ENCODE measurements around the gene ARHGEF33.
A peak's percentile ranks its signal among the peaks of the same experiment; 100 is the strongest.

The ARHGEF33 gene

DNA sequence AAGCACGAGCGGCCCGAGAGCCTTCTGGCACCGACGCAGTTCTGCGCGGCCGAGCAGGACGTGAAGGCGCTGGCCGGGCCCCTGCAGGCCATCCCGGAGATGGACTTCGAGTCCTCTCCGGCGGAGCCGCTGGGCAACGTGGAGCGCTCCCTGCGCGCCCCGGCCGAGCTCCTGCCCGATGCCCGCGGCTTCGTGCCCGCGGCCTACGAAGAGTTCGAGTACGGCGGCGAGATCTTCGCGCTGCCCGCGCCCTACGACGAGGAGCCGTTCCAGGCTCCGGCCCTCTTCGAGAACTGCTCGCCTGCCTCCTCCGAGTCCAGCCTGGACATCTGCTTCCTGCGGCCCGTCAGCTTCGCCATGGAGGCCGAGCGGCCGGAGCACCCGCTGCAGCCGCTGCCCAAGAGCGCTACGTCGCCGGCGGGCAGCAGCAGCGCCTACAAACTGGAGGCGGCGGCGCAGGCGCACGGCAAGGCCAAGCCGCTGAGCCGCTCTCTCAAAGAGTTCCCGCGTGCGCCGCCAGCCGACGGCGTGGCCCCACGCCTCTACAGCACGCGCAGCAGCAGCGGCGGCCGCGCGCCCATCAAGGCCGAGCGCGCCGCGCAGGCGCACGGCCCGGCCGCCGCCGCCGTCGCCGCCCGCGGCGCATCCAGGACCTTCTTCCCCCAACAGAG lies 70.4 kb downstream of the ARHGEF33 start:
- H3K4me3 ChIP-seq (ENCODE audit: low read length): peak overlapping the region; percentile 28; the same call in 1 of the 2 replicates
- no peak for TF ChIP-seq ZNF274 (IDR thresholded peaks at IDR 0.05; ENCODE audit: low read depth, low read length)

GRCh38 chr2:38960609-38961320 lies 71.1 kb downstream of the ARHGEF33 start:
- TF ChIP-seq ZNF274 (IDR thresholded peaks at IDR 0.05; ENCODE audit: low read depth, low read length): no peak
- no peak overlapping the region; the same call in 1 of the 2 replicates for H3K4me3 ChIP-seq (ENCODE audit: low read length)

GRCh38 chr2:38966006-38966405 lies 76.3 kb downstream of the ARHGEF33 start:
- H3K4me3 ChIP-seq (ENCODE audit: low read length): no peak overlapping the region
- no peak for TF ChIP-seq ZNF274 (IDR thresholded peaks at IDR 0.05; ENCODE audit: low read depth, low read length)

DNA sequence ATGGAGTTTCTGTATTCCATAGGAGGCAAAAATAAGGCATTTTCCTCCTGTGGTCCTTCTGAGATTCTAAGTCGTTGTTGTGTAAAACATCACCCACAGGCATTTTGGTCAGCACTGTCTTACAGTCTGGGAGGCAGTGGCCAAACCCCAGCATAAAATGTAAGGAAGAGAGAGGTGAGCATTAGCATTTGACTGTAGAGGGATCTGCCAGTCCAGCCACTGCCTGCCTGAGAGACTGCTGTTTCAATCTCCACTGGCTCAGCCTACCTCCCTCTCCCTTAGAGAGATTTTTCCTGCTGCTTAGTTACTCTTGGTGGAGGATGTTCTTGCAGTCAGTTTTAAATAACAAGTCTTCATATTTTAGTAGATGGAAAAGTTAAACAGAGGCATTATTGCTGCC lies 77.0 kb downstream of the ARHGEF33 start:
- no peak for TF ChIP-seq ZNF274 (IDR thresholded peaks at IDR 0.05; ENCODE audit: low read depth, low read length)
- H3K4me3 ChIP-seq (ENCODE audit: low read length): no peak overlapping the region

GRCh38 chr2:38968021-38968420 lies 78.3 kb downstream of the ARHGEF33 start:
- H3K4me3 ChIP-seq (ENCODE audit: low read length): no peak overlapping the region
- no peak for TF ChIP-seq ZNF274 (IDR thresholded peaks at IDR 0.05; ENCODE audit: low read depth, low read length)

- TF ChIP-seq ZNF274 (IDR thresholded peaks at IDR 0.05; ENCODE audit: low read depth, low read length): no peak
- no peak overlapping the region for H3K4me3 ChIP-seq (ENCODE audit: low read length)
Observed at GRCh38 chr2:38971377-38971776, 81.7 kb downstream of the ARHGEF33 start.

GRCh38 chr2:38973266-38973665 lies 83.6 kb downstream of the ARHGEF33 start:
- no peak for TF ChIP-seq ZNF274 (IDR thresholded peaks at IDR 0.05; ENCODE audit: low read depth, low read length)
- no peak overlapping the region for H3K4me3 ChIP-seq (ENCODE audit: low read length)

GRCh38 chr2:38975042-38975441 lies 85.4 kb downstream of the ARHGEF33 start:
- no peak for TF ChIP-seq ZNF274 (IDR thresholded peaks at IDR 0.05; ENCODE audit: low read depth, low read length)
- H3K4me3 ChIP-seq (ENCODE audit: low read length): no peak overlapping the region

DNA sequence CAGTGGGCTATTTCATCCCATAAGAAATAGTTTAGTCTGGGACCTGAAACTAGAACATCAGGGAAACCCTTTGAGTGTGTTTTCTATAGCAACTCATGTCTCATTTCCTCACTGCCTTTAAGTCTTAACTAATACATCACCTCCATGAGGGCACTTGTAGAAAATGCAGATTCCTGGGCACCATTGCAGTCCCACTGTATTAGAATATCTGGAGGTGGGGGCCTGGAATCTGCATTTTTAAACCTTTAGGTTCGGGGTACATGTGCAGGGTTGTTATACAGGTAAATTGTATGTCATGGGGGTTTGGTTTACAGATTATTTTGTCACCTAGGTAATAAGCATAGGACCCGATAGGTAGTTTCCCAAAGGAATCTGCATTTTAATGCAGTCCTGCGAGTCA lies 87.4 kb downstream of the ARHGEF33 start:
- no peak for TF ChIP-seq ZNF274 (IDR thresholded peaks at IDR 0.05; ENCODE audit: low read depth, low read length)
- no peak overlapping the region for H3K4me3 ChIP-seq (ENCODE audit: low read length)

DNA sequence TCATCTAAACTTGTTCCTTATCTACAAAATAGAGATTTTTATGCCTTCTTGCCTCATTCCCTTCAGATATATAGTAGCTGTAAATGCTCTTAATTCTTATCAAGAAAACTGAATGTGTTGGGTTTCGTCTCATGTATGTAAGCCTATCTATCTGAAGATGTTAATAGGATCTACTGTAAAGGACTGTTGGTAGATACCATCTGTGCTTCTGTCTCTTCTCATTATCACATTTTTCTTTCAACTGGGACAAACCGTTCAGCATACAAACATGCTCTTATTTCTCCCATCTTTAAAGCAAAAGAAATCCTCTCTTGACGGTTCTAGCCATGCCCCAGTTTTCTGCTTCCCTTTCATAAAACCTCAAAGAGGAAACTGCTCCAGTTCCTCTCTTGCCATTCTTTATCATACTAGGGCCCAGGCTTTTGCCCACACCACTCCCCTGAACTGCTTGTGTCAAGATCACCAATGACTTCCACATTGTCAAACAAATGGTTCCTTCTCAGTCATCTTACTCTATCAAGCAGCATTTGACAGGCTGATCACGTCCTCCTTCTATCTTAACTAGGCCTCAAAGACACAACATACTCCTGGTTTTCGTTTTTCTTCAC lies 88.7 kb downstream of the ARHGEF33 start:
- no peak overlapping the region for H3K4me3 ChIP-seq (ENCODE audit: low read length)
- no peak for TF ChIP-seq ZNF274 (IDR thresholded peaks at IDR 0.05; ENCODE audit: low read depth, low read length)

GRCh38 chr2:38978908-38979307 lies 89.2 kb downstream of the ARHGEF33 start:
- H3K4me3 ChIP-seq (ENCODE audit: low read length): no peak overlapping the region
- TF ChIP-seq ZNF274 (IDR thresholded peaks at IDR 0.05; ENCODE audit: low read depth, low read length): no peak

DNA sequence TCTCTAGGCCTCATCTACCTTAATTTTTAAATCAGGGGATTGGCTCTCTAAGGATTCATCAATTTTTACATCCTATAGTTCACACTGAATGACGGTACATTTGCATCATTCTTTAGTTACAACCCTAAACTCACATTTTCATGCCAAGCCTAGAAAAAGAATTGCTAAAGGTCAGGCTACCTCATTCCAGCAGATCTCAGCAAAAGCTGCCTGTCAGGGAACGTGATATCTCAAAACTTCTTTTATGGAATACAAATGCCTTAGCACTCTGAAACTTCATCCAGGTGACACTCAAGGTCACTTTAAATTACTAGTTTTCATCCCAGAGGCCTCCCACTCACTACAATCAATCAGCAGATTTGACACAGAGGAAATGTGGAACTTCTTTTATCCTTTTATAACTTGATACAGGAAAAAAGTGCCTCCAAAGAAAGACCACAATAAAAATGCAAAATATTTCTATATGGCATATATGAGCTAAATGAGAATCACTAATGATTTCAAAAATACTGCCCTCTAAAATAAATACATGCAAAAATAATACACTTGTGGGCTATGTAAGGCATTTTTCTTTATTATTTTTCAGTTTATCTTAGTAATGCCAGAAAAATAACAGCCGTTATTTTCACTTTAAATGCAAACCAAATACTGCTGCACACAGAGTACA lies 91.5 kb downstream of the ARHGEF33 start:
- TF ChIP-seq ZNF274 (IDR thresholded peaks at IDR 0.05; ENCODE audit: low read depth, low read length): no peak
- no peak overlapping the region for H3K4me3 ChIP-seq (ENCODE audit: low read length)

DNA sequence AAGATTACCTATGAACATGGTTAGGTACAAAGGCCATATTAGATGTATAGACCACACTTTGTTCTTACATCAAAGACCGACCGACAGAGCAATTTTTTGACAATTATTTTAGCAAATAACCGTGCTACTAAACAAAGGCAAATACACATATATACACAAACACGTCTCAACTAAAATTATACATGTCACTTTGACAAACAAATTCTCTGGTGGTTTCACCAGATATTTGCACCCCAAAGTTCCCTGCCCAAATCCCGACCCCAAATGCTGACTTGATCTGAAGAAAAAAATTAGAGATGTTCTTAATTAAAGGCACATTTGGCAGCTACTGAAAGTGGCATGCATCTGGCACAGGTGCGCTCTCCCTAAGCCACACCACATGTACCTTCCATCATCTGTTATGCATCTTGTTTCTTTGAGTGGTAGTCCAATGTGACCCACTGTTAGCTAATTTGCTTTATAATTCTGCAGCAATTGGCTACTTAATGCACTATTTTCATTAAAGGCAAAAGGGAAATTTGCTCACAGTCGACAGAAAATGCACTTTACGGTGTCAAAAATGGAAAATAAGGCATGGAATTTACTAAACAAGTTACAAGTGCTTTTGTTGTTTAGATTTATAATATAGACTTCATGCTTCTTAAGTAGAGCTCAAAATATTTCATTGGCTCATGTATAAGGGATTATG lies 92.1 kb downstream of the ARHGEF33 start:
- TF ChIP-seq ZNF274 (IDR thresholded peaks at IDR 0.05; ENCODE audit: low read depth, low read length): no peak
- no peak overlapping the region for H3K4me3 ChIP-seq (ENCODE audit: low read length)

- TF ChIP-seq ZNF274 (IDR thresholded peaks at IDR 0.05; ENCODE audit: low read depth, low read length): no peak
- no peak overlapping the region for H3K4me3 ChIP-seq (ENCODE audit: low read length)
Observed at GRCh38 chr2:38982498-38982897, 92.8 kb downstream of the ARHGEF33 start.

Measured in GM08714 (cell line).